ENCODE measurements around the gene DYNC2I2. TPM values are rescaled to one million over a fixed set of nuclear protein-coding genes. Genes with fewer than 3 reads are reported as not detected.

Gene DYNC2I2
- total RNA-seq, 2 experiments from 2014 or later: 56.9 to 59.7 TPM

DNA sequence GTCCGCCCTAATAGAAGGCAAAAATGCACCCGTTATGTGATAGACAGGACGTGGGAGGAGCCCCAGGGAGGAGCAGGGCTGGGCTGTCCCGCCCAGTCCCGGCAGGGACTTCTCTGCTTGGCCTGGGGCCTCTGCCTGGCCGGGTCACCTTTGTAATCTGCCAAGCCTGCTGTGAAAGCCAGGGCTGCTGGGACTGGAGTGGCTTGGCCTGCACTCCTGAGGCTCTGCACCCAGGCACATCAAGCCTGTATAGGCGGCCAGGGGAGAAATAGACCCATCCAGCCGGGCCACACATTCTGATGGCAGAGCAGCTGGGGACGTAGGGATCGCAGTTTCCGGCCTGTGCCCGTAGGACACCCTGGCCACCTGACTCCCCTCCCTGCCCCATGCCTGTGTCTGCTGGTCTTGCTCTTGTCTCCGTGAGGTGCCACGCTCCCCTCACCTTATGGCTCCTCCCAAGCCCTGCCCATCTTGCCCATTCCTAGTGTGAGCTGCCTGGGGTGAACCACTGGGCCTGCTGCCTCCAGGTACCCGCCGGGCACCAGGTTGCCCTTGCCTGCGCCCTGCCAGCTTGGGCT is 28.1 kb downstream of the DYNC2I2 start:
- ChIA-PET CTCF (interaction anchor here (0.6 kb wide), 1 partner anchor 661 kb away, joined by 4 read pairs; no protein-coding TSS in a partner anchor), POLR2A (no interaction called here)

DNA sequence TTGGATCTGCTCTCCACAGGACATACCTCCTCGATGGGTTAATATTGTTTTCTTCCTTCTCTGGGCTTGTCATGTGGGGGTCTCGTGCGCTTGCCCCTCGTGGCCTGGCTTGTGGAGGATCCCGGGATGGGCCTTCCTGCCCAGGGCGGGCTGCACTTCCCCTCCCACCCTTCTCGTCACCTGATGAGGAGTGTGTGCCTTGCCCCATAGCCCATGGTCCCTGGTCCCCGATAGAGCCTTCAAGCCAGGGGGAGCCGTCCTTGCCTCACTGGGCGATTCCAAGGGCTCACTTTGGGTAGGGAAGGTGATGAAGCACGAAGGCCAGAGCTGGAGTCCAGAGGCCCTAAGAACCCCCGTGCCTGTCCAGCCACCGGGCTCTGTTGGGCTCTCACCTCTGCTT is 28.7 kb downstream of the DYNC2I2 start:
- POLR2A ChIA-PET: no interaction called here
- CTCF ChIA-PET: no interaction called here

DNA sequence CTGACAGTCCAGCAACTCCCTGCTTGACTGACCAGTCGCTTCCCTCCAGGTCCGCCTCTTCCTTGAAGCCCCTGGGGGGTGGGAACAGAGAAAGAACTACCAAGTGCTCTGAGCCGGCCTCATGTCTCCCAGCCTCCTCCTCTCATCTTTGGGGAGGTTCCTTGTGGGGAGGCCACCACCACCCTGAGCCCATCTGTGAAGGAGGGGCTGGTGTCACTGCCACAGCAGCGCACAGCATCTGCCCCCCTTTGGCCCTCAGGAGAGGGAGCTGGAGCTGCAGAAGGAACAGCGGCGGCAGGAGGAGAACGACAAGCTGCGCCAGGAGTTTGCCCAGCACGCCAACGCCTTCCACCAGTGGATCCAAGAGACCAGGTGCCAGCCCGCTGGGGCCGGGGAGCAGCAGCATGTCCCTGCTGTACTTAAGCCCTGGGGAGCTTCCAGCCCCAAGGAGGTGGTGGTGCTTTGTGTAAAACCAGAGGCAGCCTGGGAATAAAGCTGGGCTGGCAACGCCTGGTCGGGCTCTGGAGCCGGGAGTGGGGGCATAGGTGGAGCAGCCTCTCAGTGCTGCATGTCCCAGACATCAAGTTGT is 29.4 kb downstream of the DYNC2I2 start:
- ChIA-PET CTCF (no interaction called here), POLR2A (no interaction called here)

DNA sequence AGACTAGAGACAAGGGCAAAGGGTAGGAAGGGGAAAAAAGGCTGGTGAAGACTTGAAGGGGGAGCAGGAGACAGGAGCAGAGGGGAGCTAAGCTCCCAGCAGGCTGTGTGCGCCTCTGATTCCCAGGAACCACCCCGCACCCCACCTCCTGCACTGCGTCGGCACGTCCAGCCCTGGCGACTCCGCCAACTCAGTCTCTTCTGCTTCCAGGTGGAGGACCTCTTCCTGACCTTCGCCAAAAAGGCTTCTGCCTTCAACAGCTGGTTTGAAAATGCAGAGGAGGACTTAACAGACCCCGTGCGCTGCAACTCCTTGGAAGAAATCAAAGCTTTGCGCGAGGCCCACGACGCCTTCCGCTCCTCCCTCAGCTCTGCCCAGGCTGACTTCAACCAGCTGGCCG is 30.5 kb downstream of the DYNC2I2 start:
- CTCF ChIA-PET: no interaction called here
- POLR2A ChIA-PET: no interaction called here

DNA sequence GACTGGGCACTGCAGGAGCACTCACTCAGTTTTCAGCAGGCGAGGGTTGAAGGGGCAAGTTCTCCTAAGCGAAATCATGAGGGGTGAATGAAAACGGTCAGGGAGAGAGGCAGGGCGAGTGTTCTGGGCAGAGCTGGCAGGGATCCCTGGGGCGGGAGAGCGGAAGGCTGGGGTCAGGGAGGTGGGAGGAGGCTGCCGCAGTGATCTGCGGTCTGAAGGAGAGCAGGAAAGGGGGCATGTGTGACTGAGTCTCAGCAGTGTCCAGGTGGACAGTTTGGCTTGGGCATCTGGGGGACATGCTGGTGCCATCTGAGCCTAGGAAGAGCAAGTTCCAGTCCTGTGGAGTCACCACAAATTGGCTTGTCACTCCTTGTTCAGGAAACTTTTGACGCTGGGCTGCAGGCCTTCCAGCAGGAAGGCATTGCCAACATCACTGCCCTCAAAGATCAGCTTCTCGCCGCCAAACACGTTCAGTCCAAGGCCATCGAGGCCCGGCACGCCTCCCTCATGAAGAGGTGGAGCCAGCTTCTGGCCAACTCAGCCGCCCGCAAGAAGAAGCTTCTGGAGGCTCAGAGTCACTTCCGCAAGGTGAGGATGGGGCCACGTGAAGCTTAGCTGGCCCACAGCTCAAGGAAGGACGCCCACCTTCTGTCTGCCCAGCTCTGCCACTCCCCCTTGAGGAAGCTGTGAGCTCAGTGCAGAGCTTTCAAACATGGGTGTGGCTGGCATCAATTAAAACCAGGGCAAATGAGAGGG is 31.1 kb downstream of the DYNC2I2 start:
- CTCF ChIA-PET: no interaction called here
- POLR2A ChIA-PET: no interaction called here

DNA sequence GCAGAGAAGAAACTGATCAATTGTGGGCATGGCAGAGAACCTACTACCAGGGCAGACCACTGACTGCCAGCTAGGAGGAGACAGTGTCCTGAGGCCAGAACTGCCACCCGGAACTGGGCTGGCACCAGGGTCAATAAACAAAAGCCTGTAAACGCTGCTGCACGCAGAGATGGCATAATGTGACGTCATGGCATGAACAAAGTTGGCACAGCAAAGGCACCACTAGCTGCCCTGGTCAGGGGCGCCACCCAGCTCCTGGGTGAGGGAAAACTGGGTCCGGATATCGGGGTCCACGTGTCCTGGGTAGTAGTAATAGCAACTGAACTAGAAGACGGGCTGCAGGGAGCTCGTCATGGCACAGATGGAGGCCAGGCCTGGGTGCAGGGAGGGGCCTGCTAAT is 32.1 kb downstream of the DYNC2I2 start:
- CTCF ChIA-PET: no interaction called here
- POLR2A ChIA-PET: no interaction called here

DNA sequence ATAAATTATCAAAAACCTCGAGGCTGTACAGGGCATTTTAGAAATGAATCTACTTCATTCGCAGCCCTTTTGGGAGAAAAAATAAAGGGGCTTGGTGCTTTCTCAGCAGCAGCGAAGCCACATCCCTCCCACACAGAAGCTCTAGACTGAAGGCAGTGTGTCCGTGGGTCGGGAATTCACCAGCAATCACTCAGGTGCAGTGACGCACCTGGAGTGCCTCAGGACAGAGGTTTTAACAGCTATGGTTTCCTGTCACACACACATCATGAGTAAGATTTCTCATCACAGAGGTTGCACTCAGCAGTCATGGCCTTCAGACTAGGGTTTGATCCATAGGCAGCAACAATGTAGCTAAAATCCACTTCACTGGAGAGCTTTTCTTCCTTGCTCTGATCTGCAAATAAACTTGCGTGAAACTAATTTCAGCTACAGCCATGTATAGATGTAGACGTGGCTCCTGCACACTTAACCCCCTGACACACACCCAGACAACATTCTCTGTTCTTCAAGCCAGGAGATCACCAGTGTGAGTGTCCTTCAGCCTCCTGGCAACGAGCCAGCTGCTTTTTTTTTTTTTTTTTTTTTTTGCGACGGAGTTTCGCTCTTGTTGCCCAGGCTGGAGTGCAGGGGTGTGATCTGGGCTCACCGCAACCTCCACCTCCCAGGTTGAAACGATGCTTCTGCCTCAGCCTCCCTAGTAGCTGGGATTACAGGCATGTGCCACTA is 34.8 kb downstream of the DYNC2I2 start:
- CTCF ChIA-PET: interaction anchor here (0.6 kb wide), 2 partner anchors 368 to 385 kb away, joined by 3 read pairs; no protein-coding TSS in a partner anchor
- POLR2A ChIA-PET: interaction anchor here (0.7 kb wide), 1 partner anchor 230 kb away, joined by 5 read pairs; no protein-coding TSS in a partner anchor

DNA sequence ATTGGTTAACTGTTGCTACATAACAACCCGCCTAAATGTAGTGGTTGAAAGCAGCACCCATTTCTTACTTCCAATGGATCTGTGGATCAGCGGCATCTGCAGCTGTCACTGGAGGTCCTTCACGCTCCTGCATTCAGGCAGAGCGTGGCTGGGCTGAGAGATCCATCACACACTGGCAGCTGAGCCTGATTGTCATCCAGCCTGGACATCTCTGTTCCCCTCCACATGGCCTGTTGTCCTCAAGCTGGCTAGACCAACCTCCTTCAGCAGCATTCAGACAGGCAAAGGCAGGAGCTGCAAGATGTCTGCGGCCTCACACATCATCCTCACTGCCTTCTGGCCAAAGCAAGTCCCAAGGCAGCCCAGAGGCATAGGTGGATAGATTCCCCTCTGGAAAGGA is 36.9 kb downstream of the DYNC2I2 start:
- ChIA-PET CTCF (no interaction called here), POLR2A (no interaction called here)

DNA sequence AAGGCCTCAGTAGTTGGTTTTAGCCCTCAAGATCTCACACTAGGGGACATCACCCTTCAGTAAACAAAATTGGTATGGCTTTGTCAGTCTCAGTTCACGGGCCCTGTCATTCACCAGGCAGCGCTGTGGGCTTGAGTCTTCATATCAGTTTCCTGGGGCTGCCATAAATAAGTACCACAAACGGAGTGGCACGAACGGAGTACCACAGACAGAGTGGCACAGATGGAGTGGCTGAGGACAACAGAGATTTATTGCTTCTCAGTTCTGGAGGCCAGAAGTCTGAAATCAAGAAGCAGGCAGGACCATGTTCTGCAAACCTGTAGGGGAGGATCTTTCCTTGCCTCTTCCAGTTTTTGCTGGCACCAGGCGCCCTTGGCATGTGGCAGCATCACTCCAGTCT is 37.5 kb downstream of the DYNC2I2 start:
- CTCF ChIA-PET: no interaction called here
- POLR2A ChIA-PET: no interaction called here

DNA sequence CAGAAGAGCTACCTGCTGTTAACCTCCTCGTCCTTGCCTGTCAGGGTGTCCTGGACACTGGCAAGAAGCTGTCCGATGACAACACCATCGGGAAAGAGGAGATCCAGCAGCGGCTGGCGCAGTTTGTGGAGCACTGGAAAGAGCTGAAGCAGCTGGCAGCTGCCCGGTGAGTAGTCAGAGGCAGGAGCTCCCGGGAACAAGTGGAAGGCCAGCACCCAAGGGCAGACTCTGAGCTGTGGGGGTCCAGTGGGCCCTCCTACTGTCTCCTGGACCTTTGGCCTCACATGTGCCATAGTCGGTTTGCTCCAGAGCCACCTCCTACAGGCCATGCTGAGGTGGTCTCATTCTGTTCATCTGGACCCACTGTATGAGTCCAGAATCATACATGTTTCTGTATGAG is 38.7 kb downstream of the DYNC2I2 start:
- CTCF ChIA-PET: no interaction called here
- POLR2A ChIA-PET: no interaction called here

DNA sequence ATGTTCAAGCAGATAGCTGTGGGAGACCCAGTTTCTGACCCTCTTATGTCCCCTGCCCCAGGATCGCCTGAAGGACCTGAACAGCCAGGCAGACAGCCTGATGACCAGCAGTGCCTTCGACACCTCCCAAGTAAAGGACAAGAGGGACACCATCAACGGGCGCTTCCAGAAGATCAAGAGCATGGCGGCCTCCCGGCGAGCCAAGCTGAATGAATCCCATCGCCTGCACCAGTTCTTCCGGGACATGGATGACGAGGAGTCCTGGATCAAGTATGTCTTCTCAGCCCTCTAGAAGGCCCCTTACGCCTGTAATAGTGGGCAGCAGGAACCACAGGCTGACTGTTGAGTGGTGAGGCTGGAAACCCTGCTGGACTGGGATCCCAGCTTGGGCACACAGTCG is 41.1 kb downstream of the DYNC2I2 start:
- POLR2A ChIA-PET: no interaction called here
- CTCF ChIA-PET: interaction anchor here (0.6 kb wide), 1 partner anchor 26 kb away, joined by 3 read pairs; no protein-coding TSS in a partner anchor

DNA sequence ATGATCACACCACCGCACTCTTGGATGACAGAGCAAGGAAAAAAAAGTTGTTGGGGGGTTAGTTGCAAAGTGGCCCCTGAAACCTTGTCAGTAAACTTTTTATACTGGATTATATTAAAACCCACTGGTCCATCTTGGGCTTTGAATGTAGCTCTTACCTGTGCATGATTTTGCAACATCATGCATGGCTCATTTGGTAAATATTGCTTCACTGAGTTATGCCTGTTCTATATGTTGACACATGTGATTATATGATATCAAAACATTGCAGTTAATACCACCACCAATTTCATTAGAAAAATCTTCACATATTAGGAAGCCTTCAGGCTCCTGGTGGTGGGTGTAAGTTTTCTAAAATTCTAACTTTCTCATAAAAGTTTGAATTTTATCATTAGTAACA is 41.9 kb downstream of the DYNC2I2 start:
- POLR2A ChIA-PET: no interaction called here
- CTCF ChIA-PET: no interaction called here

DNA sequence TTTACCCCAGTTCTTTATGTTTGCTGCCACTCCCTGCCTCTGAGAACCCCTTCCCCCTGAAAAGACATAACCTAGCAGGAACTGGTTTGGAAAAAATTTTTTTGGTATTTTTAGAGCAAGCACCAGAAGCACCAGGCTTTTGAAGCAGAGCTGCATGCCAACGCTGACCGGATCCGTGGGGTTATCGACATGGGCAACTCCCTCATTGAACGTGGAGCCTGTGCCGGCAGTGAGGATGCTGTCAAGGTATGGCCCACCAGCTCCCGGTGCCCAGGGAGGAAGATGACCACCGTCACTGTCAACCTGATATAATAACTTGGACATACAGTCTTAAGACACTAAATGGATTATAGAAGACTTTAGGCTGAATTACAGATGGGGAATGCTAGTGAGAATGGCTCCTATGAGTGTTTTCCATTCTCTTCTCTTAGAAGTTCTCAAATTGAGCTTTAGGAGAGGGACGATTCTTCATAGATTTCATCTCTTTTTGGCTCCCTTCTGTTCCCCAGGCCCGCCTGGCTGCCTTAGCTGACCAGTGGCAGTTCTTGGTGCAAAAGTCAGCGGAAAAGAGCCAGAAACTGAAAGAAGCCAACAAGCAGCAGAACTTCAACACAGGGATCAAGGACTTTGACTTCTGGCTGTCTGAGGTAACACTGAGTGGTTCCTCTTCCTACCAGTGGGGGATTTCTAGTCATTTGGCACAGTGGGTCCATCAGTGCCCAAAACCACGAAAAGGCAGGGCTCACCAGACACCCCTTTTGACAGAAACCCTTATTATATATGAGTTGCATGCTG is 44.9 kb downstream of the DYNC2I2 start:
- POLR2A ChIA-PET: interaction anchor here (0.6 kb wide), 1 partner anchor 153 kb away, joined by 5 read pairs; no protein-coding TSS in a partner anchor
- CTCF ChIA-PET: no interaction called here

DNA sequence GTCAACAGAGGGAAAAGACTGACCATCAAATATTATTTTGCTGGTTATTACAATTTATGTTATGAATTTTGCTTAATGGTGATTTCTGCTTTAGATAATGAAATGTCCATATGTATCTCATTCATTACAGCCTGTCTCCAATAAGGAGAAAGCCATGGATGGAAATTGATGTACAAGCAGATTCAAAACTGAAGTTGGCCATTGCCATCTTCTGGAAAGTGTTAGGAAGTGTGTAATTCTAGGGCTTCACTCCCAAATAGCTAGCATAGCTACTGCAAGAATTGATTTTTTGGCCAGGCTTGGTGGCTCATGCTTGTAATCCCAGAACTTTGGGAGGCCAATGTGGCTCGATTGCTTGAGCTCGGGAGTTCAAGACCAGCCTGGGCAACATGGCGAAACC is 45.8 kb downstream of the DYNC2I2 start:
- POLR2A ChIA-PET: interaction anchor here (0.5 kb wide), 1 partner anchor 58 kb away, joined by 5 read pairs; no protein-coding TSS in a partner anchor
- CTCF ChIA-PET: no interaction called here

DNA sequence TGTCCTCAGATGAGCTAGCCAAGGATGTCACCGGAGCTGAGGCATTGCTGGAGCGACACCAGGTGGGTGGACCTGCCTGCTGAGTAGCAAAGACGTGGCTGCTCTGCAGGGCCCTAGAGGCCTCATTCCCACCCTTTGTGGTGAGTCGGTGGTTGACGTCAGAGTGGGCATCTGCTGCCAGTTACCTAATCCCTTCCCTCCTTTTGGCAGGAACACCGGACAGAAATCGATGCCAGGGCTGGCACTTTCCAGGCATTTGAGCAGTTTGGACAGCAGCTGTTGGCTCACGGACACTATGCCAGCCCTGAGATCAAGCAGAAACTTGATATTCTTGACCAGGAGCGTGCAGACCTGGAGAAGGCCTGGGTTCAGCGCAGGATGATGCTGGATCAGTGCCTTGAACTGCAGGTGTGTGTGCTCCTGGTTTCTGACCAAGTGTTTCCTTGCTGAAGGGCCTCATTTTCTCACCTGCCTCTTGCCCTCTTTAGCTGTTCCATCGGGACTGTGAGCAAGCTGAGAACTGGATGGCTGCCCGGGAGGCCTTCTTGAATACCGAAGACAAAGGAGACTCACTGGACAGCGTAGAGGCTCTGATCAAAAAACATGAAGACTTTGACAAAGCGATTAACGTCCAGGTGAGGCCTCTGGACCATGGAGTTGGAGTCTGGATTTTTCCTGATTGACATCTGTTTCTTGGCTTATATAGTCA is 48.9 kb downstream of the DYNC2I2 start:
- POLR2A ChIA-PET: no interaction called here
- CTCF ChIA-PET: interaction anchor here (1.7 kb wide), 1 partner anchor 10 kb away, joined by 3 read pairs; no protein-coding TSS in a partner anchor

DNA sequence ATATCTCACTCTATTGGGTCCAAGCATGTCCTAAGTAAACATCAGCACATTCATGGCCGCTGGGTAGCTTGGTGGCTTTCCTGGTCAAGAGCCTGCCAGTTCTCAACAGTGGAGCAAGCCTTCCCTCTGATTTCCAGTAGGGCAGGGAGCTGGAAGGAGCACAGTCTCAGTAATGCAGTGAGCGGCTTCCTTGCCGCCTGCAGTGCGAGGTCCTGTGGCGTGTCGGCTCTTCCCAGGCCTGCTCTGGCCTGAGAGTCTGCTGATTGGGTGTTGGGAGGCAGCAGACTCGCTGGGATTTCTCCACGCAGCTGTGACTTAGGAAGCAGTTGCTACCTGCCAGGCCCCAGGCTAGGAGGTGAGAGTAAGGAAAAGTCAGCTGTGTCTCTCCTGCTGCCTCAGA is 53.0 kb downstream of the DYNC2I2 start:
- ChIA-PET CTCF (no interaction called here), POLR2A (interaction anchor here (0.5 kb wide), 1 partner anchor 354 kb away, joined by 4 read pairs; no protein-coding TSS in a partner anchor)

DNA sequence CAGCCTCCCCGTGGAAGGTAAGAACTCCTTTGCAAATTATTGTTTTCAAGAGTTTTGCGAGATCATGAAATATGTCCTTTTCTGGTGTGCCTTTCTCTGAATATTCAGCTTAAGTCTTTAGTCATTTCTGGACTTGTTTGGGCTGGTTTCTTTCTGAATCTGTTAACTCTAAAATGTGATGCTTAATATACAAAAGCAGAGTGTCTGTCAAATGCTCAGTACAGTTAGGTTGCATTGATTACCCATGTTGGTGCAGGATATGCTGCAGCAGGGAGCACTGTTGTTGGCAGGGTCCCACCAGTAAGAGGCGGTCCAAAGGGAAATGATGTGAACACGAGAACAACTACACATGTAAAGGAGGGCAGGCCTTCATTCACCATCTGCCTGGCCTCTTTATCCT is 56.5 kb downstream of the DYNC2I2 start:
- CTCF ChIA-PET: no interaction called here
- POLR2A ChIA-PET: no interaction called here

DNA sequence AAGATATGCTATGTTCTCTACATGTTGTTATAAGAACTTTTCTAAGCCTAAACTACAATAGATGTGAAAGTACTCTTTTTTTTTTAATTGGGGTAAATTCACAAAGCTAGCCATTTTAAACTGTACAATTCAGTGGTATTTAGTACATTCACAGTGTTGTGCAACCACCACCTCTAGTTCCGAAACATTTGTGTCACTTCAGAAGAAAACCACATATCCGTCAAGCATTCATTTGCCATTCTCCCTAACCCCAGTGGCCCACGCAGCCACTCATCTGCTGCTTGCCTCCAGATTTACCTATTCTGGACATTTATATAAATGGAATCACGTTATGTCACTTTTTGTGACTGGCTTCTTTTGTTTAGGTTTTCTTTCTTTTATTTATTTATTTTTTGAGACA is 61.2 kb downstream of the DYNC2I2 start:
- ChIA-PET CTCF (no interaction called here), POLR2A (no interaction called here)

DNA sequence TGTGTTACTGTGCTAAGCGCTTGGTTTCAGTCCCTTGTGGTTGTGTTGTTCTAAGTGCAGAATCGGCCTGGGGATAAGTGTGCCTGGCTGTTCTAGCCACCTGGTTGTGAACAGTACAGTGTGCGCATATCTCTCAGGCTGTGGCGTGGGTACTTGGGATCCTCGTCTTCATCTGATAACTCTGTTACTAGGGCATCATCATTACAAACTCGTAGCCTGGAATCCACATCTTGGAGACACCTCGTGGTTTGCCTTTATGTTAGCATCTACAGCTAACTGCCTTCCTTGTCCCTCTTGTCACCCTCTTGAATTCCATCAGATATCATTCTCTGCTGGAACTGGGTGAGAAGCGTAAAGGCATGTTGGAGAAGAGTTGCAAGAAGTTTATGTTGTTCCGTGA is 62.8 kb downstream of the DYNC2I2 start:
- ChIA-PET POLR2A (no interaction called here), CTCF (no interaction called here)

Measured in activated CD8-positive, alpha-beta memory T cell treated with anti-CD3 and anti-CD28 coated beads for 36 hours (primary cell).